CD8-positive, alpha-beta memory T cell (primary cell): ENCODE measurements around the gene DBH. TPM values are rescaled to one million over a fixed set of nuclear protein-coding genes. Genes with fewer than 3 reads are reported as not detected.
"Not testable (repeated sequence)": the region's sequence is repeated elsewhere in the genome, so short reads cannot be mapped to it uniquely, and the experiment has no call there.

ENCODE experiments used
- CTCF ChIA-PET: fragments of 350-600 bp; sonication (Branson Sonifier 250); formaldehyde crosslinking; loops from one replicate; lab custom pipeline; 2021; ENCODE audit warnings: antibody characterized with exemption; lab: Charles Lee
- POLR2A ChIA-PET: fragments of 350-600 bp; sonication (Branson Sonifier 250); formaldehyde crosslinking; loops from one replicate; lab custom pipeline; 2021; ENCODE audit warnings: antibody characterized with exemption; lab: Charles Lee
- DNase-seq, 5 donors: peaks; one replicate each; pipeline versions ENCODE4 v3.0.0 to v3.0.0-alpha.2; 2020 to 2022; ENCODE audit warnings: mixed read lengths in 1 of 5
- H3K27ac ChIP-seq: one replicate; pipeline ENCODE4 v1.7.0; 2013; ENCODE audit warnings: low read depth, mild to moderate bottlenecking, low read length, moderate library complexity
- H3K27me3 ChIP-seq: 2 replicates; pipeline ENCODE4 v1.7.0; 2013; ENCODE audit warnings: low read length, mild to moderate bottlenecking; ENCODE audit not compliant: insufficient read depth, poor library complexity, severe bottlenecking
- H3K36me3 ChIP-seq: 2 replicates; pipeline ENCODE4 v1.7.0; 2013; ENCODE audit warnings: mild to moderate bottlenecking, low read length, moderate library complexity; ENCODE audit not compliant: insufficient read depth
- H3K4me1 ChIP-seq: 2 replicates; pipeline ENCODE4 v1.7.0; 2013; ENCODE audit warnings: mild to moderate bottlenecking, low read length, moderate library complexity; ENCODE audit not compliant: insufficient read depth
- H3K4me3 ChIP-seq: 2 replicates; pipeline ENCODE4 v1.7.0; 2013; ENCODE audit warnings: mild to moderate bottlenecking, low read length
- H3K9me3 ChIP-seq: 2 replicates; pipeline ENCODE4 v1.7.0; 2013; ENCODE audit warnings: mild to moderate bottlenecking, low read length
- H3K27ac Mint-ChIP-seq, 8 donors: one replicate each; pipeline ENCODE4 v1.8.0; 2020 to 2021; ENCODE audit warnings: mixed read lengths in 8 of 8, mild to moderate bottlenecking in 6 of 8, inconsistent platforms in 3 of 8, moderate library complexity in 3 of 8
- H3K27me3 Mint-ChIP-seq, 2 donors: one replicate each; pipeline ENCODE4 v1.8.0; 2020 to 2021; ENCODE audit warnings: mixed read lengths in 2 of 2, mild to moderate bottlenecking in 1 of 2, moderate library complexity in 1 of 2
- H3K36me3 Mint-ChIP-seq, 3 donors: one replicate each; pipeline ENCODE4 v1.8.0; 2020 to 2021; ENCODE audit warnings: mixed read lengths in 3 of 3, inconsistent platforms in 1 of 3, mild to moderate bottlenecking in 1 of 3
- H3K4me1 Mint-ChIP-seq, 3 donors: one replicate each; pipeline ENCODE4 v1.8.0; 2020 to 2021; ENCODE audit warnings: mixed read lengths in 3 of 3, inconsistent platforms in 1 of 3, mild to moderate bottlenecking in 1 of 3
- H3K4me3 Mint-ChIP-seq, 7 donors: one replicate each; pipeline ENCODE4 v1.8.0; 2020 to 2021; ENCODE audit warnings: mixed read lengths in 7 of 7, mild to moderate bottlenecking in 6 of 7, moderate library complexity in 4 of 7, inconsistent platforms in 2 of 7
- H3K9me3 Mint-ChIP-seq, 5 donors: one replicate each; pipeline ENCODE4 v1.8.0; 2020 to 2022; ENCODE audit warnings: mixed read lengths in 5 of 5, mild to moderate bottlenecking in 3 of 5, moderate library complexity in 2 of 5, inconsistent platforms in 1 of 5
- polyA plus RNA-seq: library from polyadenylated mRNA; unstranded; fragments of 300-500 nt; fragmentation: Illumina TruSeq; gene quantifications from one replicate; pipeline ENCODE4 v1.2.3, GENCODE V29; 2021
- total RNA-seq, 2 experiments: library from RNA; stranded (reverse); gene quantifications; one replicate each; pipeline ENCODE4 v1.2.3, GENCODE V29; 2021

DBH gene
- total and polyA plus RNA-seq, 3 experiments from 2014 or later, result not detected

GRCh38 chr9:133669182-133669801 lies 33.1 kb downstream of the DBH start:
- POLR2A ChIA-PET, result no interaction called here

GRCh38 chr9:133670466-133670865 lies 34.3 kb downstream of the DBH start:
- POLR2A ChIA-PET, result no interaction called here
- Mint-ChIP-seq H3K4me3 (no peak overlapping the region), H3K9me3 (no peaks in the 10 kb centered on the region), H3K27ac (peak overlapping the region in 1 of 8 donors; percentile 94), H3K4me1 (peaks cover 2 to 8% (median 3%) of the 10 kb centered on the region in 3 donors), H3K36me3 (no peaks in the 10 kb centered on the region), H3K27me3 (no peaks in the 10 kb centered on the region)
- Histone ChIP-seq H3K36me3 (no peaks in the 10 kb centered on the region), H3K4me3 (no peak overlapping the region), H3K4me1 (peaks cover 2% of the 10 kb centered on the region), H3K27ac (no peak overlapping the region), H3K9me3 (no peaks in the 10 kb centered on the region), H3K27me3 (no peaks in the 10 kb centered on the region)
- DNase-seq, result no peak
- CTCF ChIA-PET, result no interaction called here

More at GRCh38 chr9:133669182-133669801, 33.1 kb downstream of the DBH start:
- Histone ChIP-seq H3K9me3 (no peaks in the 10 kb centered on the region), H3K4me1 (no peaks in the 10 kb centered on the region), H3K27me3 (no peaks in the 10 kb centered on the region), H3K4me3 (no peak overlapping the region), H3K27ac (no peak overlapping the region), H3K36me3 (no peaks in the 10 kb centered on the region)
- H3K27ac Mint-ChIP-seq, result no peak overlapping the region
- H3K9me3 Mint-ChIP-seq, result no peaks in the 10 kb centered on the region
- no peaks in the 10 kb centered on the region for H3K27me3 Mint-ChIP-seq
- H3K4me3 Mint-ChIP-seq, result no peak overlapping the region
- H3K4me1 Mint-ChIP-seq, result no peaks in the 10 kb centered on the region
- CTCF ChIA-PET, result no interaction called here
- no peaks in the 10 kb centered on the region for H3K36me3 Mint-ChIP-seq
- DNase-seq, result no peak

GRCh38 chr9:133671371-133671770 lies 35.2 kb downstream of the DBH start:
- peaks cover 11% of the 10 kb centered on the region for H3K4me1 ChIP-seq
- Mint-ChIP-seq H3K4me1 (peaks cover 7 to 17% (median 12%) of the 10 kb centered on the region in 3 donors), H3K27me3 (no peaks in the 10 kb centered on the region), H3K36me3 (no peaks in the 10 kb centered on the region), H3K27ac (no peak overlapping the region), H3K9me3 (no peaks in the 10 kb centered on the region), H3K4me3 (no peak overlapping the region)
- H3K36me3 ChIP-seq, result no peaks in the 10 kb centered on the region
- no peak overlapping the region for H3K4me3 ChIP-seq
- no peak for DNase-seq
- ChIA-PET CTCF (no interaction called here), POLR2A (no interaction called here)
- no peak overlapping the region for H3K27ac ChIP-seq
- no peaks in the 10 kb centered on the region for H3K27me3 ChIP-seq
- no peaks in the 10 kb centered on the region for H3K9me3 ChIP-seq

GRCh38 chr9:133672503-133673257 lies 36.5 kb downstream of the DBH start:
- Histone ChIP-seq H3K9me3 (no peaks in the 10 kb centered on the region), H3K4me3 (no peak overlapping the region), H3K4me1 (peaks cover 24% of the 10 kb centered on the region), H3K27ac (no peak overlapping the region), H3K36me3 (no peaks in the 10 kb centered on the region), H3K27me3 (no peaks in the 10 kb centered on the region)
- H3K9me3 Mint-ChIP-seq, result no peaks in the 10 kb centered on the region
- H3K27ac Mint-ChIP-seq, result peak overlapping the region in 2 of 8 donors; percentile 8 to 95
- no peak overlapping the region for H3K4me3 Mint-ChIP-seq
- POLR2A ChIA-PET, result no interaction called here
- peaks cover 19 to 31% (median 26%) of the 10 kb centered on the region in 3 donors for H3K4me1 Mint-ChIP-seq
- CTCF ChIA-PET, result interaction anchor here (2.8 kb wide), 1 partner anchor 11 kb away, joined by 6 read pairs; no protein-coding TSS in a partner anchor
- no peaks in the 10 kb centered on the region for H3K27me3 Mint-ChIP-seq
- DNase-seq, result no peak
- no peaks in the 10 kb centered on the region for H3K36me3 Mint-ChIP-seq

- H3K27ac ChIP-seq, result no peak overlapping the region
- Mint-ChIP-seq H3K36me3 (no peaks in the 10 kb centered on the region), H3K4me3 (no peak overlapping the region), H3K4me1 (peaks cover 21 to 36% (median 27%) of the 10 kb centered on the region in 3 donors), H3K9me3 (no peaks in the 10 kb centered on the region), H3K27ac (peak overlapping the region in 2 of 8 donors; percentile 8 to 43), H3K27me3 (no peaks in the 10 kb centered on the region)
- H3K36me3 ChIP-seq, result no peaks in the 10 kb centered on the region
- H3K9me3 ChIP-seq, result no peaks in the 10 kb centered on the region
- peak in 1 of 5 donors; percentile 15 for DNase-seq
- no peak overlapping the region for H3K4me3 ChIP-seq
- no peaks in the 10 kb centered on the region for H3K27me3 ChIP-seq
- ChIA-PET POLR2A (no interaction called here), CTCF (interaction anchor here (2.8 kb wide), 1 partner anchor 10 kb away, joined by 6 read pairs; no protein-coding TSS in a partner anchor)
- peaks cover 30% of the 10 kb centered on the region for H3K4me1 ChIP-seq
Observed at GRCh38 chr9:133673258-133673655, 37.1 kb downstream of the DBH start.

GRCh38 chr9:133674091-133674490 lies 37.9 kb downstream of the DBH start:
- DNase-seq, result peak in 1 of 5 donors; percentile 43
- H3K36me3 Mint-ChIP-seq, result no peaks in the 10 kb centered on the region
- H3K9me3 Mint-ChIP-seq, result no peaks in the 10 kb centered on the region
- no peaks in the 10 kb centered on the region for H3K27me3 Mint-ChIP-seq
- no peak overlapping the region for H3K4me3 Mint-ChIP-seq
- peaks cover 29 to 45% (median 35%) of the 10 kb centered on the region in 3 donors for H3K4me1 Mint-ChIP-seq
- ChIA-PET CTCF (interaction anchor here (2.8 kb wide), 1 partner anchor 9 kb away, joined by 6 read pairs; no protein-coding TSS in a partner anchor), POLR2A (no interaction called here)
- peak overlapping the region in 2 of 8 donors; percentile 68 to 90 for H3K27ac Mint-ChIP-seq
- no peaks in the 10 kb centered on the region for H3K27me3 ChIP-seq
- H3K9me3 ChIP-seq, result no peaks in the 10 kb centered on the region
- peaks cover 30% of the 10 kb centered on the region for H3K4me1 ChIP-seq
- no peak overlapping the region for H3K27ac ChIP-seq
- no peak overlapping the region for H3K4me3 ChIP-seq
- no peaks in the 10 kb centered on the region for H3K36me3 ChIP-seq

- CTCF ChIA-PET, result interaction anchor here (1.1 to 2.8 kb wide), 2 partner anchors 8 to 25 kb away, joined by 3 to 6 read pairs; no protein-coding TSS in a partner anchor
- H3K9me3 ChIP-seq, H3K27ac ChIP-seq, H3K36me3 ChIP-seq, H3K27me3 Mint-ChIP-seq, POLR2A ChIA-PET, H3K9me3 Mint-ChIP-seq, DNase-seq, H3K27me3 ChIP-seq, H3K4me3 ChIP-seq, H3K36me3 Mint-ChIP-seq: not testable (repeated sequence)
- Mint-ChIP-seq H3K27ac (peak overlapping the region; percentile 66 to 100 (median 96)), H3K4me3 (peak overlapping the region in 1 of 7 donors; percentile 51), H3K4me1 (peaks cover 29 to 45% (median 35%) of the 10 kb centered on the region in 3 donors)
- peaks cover 30% of the 10 kb centered on the region for H3K4me1 ChIP-seq
Observed at GRCh38 chr9:133675796-133676195, 39.6 kb downstream of the DBH start.

- H3K4me1 ChIP-seq, result peaks cover 30% of the 10 kb centered on the region
- Mint-ChIP-seq H3K9me3 (no peaks in the 10 kb centered on the region), H3K36me3 (no peaks in the 10 kb centered on the region), H3K27ac (peak overlapping the region; percentile 90 to 100 (median 98)), H3K4me1 (peaks cover 29 to 45% (median 35%) of the 10 kb centered on the region in 3 donors), H3K27me3 (no peaks in the 10 kb centered on the region), H3K4me3 (no peak overlapping the region)
- H3K4me3 ChIP-seq, result peak overlapping the region; percentile 9
- H3K27me3 ChIP-seq, result no peaks in the 10 kb centered on the region
- H3K9me3 ChIP-seq, result no peaks in the 10 kb centered on the region
- peak in 1 of 5 donors; percentile 42 for DNase-seq
- H3K36me3 ChIP-seq, result no peaks in the 10 kb centered on the region
- peak overlapping the region; percentile 84 for H3K27ac ChIP-seq
- ChIA-PET CTCF (interaction anchor here (0.9 to 1.1 kb wide), 3 partner anchors 14 to 24 kb away, joined by 3 to 4 read pairs (median 3); no protein-coding TSS in a partner anchor), POLR2A (interaction anchor here (1.0 kb wide), 1 partner anchor 26 kb away, joined by 3 read pairs; no protein-coding TSS in a partner anchor)
Observed at GRCh38 chr9:133676450-133676849, 40.3 kb downstream of the DBH start.
